IPS DF 4.7 (cell line): ENCODE data around the gene SAXO1.
"Not testable (repeated sequence)": the region's sequence is repeated elsewhere in the genome, so short reads cannot be mapped to it uniquely, and the experiment has no call there.

Source experiments
- DNase-seq: peaks from one replicate; pipeline ENCODE4 v3.0.0-alpha.2; 2013; ENCODE audit warnings: low spot score; ENCODE audit errors: extremely low read depth

The SAXO1 gene, protein sequence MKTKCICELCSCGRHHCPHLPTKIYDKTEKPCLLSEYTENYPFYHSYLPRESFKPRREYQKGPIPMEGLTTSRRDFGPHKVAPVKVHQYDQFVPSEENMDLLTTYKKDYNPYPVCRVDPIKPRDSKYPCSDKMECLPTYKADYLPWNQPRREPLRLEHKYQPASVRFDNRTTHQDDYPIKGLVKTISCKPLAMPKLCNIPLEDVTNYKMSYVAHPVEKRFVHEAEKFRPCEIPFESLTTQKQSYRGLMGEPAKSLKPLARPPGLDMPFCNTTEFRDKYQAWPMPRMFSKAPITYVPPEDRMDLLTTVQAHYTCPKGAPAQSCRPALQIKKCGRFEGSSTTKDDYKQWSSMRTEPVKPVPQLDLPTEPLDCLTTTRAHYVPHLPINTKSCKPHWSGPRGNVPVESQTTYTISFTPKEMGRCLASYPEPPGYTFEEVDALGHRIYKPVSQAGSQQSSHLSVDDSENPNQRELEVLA

DNA sequence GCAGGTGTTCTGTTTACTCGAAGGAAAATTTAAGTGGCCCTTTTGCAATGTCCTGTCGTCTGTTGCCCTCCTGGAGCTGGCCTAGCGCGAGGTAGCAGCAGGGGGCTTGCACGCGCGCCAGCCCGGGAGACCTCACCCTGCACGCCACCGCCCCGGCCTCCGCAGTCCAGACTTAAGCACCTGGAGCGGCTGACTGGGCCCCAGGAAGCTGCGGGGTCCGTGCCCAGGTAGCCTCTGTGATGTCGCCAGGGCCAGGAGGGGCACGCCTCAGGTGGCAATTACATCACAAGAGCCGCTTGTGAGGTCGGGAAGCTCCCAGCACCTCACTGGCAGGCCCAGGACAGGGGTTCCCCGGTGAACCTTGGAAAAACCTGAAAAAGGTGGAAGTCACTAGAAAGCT is at the start of gene SAXO1:
Gene SAXO1 (minus strand): TSS at position 195 of the 400 bp plus-strand sequence. CDS start 301 bp downstream, outside the sequence.
- no peak for DNase-seq

DNA sequence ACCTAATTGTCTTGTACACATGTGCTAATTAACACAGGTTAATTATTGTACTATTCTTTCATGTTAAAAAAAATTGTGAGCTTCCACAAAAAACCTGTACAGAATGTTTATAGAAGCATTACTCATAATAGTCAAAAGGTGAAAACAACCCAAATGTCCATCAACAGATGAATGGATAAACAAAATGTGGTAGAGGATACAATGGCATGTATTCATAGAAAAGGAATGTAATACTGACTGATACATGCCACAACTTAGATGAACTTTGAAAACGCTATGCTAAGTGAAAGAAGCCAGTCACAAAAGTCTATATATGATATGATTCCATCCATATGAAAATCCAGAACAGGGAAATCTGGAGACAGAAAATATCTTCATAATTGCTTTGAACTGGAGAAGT is 41.8 kb upstream of the SAXO1 start:
- DNase-seq, result no peak

DNA sequence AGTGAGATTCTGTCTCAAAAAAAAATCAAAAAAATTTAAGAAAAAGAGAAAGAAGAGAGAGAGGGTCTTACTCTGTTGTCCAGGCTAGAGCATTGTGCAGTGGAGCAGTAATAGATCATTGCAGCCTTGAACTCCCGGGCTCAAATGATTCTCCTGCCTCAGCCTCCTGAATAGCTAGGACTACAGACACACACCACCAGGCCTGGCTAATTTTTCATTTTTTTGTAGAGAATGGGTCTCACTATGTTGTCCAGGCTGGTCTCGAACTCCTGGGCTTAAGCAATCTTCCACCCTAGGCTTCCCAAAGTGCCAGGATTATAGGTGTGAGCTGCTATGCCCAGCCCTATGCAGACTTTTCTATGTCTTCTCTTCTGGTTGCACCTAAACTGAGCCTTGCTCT is 41.2 kb upstream of the SAXO1 start:
- no peak for DNase-seq

DNA sequence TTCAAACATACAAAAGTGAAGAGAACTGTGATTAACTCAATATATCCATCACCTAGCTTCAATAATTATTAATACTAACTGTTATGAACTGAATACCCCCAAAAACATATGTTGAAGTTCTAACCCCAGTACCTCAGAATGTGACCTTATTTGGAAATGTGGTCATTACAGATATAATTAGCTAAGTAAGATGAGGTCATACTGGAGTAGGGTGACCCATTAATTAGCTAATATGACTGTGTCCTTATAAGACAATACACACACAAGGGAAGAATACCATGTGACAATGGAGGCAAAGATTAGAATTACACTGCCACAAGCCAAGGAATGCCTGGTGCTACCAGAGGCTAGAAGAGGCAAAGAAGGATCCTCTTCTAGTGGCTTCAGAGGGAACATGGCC is 24.0 kb upstream of the SAXO1 start:
- no peak for DNase-seq

DNA sequence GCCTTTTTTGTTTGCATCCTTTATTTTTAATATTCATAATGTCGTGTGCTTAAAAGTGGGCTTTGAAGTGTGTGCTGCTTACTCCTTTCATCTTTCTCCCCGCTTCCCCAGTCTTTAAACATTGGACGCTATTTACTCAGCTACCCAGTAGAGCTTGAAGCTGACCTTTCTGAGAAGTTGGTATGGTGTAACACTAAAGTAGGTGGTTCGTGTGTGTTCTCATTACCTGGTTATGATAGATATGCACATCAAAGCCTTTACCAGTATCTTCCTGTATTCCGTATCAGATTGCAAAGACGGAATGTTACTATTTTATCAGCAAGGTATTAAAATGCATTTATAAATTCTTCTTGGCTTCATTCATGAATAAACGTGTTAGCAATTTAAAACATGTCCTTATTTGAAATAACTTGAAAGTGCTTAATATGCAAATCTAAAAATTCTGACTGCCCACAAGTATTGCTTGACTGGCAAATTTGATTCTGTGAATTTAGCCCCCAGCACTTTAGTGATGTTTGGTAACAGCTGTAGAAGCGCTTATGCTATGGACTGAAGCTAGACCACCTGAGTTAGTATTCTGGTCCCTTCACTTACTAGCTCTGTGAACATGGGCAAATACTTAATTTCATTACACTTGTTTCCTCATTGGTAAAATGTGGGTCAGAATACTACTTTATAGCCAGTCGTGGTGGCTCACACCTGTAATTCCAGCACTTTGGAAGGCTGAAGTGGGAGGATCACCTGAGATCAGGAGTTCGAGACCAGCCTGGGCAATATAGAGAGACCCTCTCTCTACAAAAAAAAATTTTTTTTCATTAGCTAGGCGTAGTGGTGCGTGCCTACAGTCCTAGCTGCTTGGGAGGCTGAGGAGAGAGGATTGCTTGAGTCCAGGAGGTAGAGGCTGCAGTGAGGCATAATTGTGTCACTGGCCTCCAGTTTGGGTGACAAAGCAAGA is 17.9 kb upstream of the SAXO1 start:
- no peak for DNase-seq

DNA sequence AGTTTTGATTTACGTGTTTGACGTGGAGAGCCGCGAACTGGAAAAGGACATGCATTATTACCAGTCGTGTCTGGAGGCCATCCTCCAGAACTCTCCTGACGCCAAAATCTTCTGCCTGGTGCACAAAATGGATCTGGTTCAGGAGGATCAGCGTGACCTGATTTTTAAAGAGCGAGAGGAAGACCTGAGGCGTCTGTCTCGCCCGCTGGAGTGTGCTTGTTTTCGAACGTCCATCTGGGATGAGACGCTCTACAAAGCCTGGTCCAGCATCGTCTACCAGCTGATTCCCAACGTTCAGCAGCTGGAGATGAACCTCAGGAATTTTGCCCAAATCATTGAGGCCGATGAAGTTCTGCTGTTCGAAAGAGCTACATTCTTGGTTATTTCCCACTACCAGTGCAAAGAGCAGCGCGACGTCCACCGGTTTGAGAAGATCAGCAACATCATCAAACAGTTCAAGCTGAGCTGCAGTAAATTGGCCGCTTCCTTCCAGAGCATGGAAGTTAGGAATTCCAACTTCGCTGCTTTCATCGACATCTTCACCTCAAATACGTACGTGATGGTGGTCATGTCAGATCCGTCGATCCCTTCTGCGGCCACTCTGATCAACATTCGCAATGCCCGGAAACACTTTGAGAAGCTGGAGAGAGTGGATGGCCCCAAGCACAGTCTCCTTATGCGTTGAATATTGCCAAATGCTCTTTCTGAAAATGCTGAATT is 17.1 kb upstream of the SAXO1 start:
- no peak for DNase-seq

DNA sequence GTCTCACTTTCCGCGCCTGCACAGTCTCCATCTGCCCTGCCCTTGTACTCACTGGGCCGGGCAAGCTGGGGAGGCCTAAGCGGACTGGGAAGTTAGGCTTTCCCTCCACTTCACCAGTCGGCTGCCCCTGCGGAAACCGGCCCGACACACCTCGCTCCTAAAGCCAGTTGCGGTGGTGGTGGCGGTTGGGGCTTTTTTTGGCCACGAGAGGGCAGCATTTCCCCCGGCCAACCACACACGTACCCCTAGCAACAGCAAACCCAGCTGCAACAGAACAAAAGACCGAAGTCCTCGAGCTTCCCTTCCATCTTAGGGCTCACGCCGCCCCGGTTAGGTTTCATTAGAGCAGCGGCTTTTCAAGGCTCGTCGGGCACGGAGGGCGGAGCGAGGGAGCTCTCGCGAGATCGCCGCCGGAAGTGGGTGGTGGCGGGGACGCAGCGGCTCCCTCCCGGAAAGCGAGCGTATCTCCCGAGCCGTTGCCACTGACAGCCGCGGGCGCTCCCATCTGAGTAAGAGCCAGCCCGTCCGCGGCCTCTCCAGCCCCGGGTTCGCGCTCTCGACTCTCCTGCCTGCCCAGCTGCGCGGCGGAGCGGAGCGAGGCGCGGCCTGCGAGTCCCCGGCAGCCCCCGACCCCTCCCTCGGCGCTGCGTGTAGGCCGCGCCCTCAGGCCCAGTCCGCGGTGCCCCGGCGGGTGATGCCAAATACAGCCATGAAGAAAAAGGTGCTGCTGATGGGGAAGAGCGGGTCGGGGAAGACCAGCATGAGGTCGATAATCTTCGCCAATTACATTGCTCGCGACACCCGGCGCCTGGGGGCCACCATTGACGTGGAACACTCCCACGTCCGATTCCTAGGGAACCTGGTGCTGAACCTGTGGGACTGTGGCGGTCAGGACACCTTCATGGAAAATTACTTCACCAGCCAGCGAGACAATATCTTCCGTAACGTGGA is 16.2 kb upstream of the SAXO1 start, which contains the start of gene RRAGA:
Gene RRAGA (plus strand): TSS at position 462 of the 951 bp plus-strand sequence. CDS start 233 bp downstream, at position 695.
- DNase-seq, result peak; percentile 96

DNA sequence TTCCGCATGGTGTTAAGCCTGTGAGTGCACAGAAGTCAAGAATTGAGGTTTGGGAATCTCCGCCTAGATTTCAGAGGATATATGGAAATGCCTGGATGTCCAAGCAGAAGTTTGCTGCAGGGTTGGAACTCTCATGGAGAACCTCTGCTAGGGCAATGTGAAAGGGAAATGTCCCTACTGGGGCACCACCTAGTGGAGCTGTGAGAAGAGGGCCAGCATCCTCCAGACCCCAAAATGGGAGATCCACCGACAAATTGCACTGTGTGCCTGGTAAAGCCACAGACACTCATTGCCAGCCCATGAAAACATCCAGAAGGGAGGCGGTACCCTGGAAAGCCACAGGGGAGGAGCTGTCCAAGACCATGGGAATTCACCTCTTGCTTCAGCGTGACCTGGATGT is 3.6 kb upstream of the SAXO1 start:
- DNase-seq, result no peak

DNA sequence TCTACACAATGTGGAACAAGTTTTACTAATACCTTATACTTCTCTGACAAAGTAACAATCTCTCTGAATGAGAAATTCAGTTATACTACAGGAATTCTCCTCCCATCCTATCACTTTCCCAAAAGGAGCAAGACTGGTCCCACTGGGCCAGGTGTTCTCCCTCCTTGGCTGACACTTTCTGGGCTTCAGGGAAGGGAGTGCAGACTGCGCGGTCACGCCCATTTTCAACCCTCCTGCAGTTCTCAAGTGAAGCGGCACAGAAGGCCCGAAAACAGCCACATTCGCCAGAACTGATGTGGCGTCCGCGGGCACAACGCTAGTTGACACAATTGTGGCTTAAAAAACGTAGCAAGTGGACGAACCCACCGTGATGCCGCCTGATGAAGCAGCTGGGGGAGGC is 603 bp downstream of the SAXO1 start:
- no peak for DNase-seq

DNA sequence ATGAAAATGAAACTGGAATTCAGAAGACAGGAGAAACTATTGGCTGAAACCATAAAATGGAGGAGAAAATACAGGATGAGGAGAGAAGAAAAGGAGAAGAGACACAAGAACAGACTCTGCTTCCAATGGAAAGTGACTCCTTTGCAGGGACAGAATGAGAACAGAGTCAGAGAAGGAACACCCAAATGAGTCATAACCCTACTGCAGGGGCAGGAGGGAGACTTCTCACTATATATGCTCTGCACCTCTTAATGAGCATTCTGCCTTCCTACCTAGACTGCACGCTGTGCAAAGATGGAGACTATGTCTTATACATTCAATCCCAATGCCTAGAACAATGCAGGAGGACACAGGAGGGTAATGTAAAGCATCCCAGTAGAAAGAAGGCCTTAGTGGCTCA is 2.1 kb downstream of the SAXO1 start:
- DNase-seq, result no peak

DNA sequence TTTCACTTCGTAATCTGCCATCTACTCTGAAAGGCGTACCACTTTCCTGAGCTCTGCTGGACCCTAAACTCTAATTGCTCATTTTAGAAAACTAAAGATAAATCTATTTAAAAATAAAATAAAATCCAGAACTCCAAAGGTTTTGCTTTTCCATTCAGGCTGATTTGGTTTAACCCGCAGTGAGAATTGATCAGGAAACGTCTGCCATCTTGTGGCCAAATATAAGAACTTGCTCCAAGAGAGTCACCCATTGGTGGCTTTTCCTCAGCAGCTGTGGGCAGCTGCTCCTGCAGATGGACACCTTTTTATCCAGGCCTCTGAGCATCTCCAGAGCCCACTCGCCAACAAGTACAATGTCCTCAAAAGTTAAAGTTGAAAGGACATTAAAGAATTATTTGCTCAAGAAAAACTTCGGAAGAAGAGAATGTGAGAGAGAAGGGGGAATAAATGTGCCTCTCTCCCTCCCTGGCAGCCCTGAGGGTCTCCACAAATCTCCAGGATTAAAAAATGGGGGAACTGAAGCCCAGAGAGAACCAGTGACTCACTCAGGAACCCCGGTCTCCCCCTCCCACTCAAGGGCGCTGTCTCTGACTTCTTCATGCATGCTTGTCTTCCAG is 4.1 kb downstream of the SAXO1 start:
- no peak for DNase-seq

DNA sequence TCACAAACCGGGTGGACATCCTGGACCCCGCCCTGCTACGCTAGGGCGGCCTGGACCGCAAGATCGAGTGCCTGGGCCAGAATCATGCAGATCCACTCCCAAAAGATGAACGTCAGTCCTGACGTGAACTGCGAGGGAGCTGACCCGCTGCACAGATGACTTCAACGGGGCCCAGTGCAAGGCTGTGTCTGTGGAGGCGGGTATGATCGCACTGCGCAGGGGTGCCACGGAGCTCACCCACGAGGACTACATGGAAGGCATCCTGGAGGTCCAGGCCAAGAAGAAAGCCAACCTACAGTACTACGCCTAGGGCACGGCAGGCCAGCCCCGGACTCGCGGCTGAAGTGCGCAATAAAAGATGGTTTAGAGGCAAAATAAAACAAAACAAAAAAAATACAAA is 5.2 kb downstream of the SAXO1 start:
- no peak for DNase-seq

DNA sequence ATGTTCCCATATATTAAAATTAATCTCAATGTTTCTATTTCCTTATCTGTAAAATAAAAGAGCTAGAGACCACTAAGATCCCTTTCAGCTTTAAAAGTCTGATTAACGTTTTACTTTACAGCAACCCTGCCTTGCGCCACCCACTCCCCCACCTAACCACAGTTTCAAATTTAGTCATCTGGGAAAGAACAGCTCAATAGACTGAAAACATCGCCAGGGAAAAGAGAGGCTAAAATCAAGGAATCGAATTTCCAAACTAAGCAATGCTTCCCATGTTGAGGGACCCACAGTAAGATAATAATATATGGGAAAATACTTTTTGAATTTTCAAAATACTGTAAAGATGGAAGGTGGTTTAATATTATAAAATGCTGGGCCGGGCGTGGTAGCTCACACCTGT is 6.6 kb downstream of the SAXO1 start:
- no peak for DNase-seq

DNA sequence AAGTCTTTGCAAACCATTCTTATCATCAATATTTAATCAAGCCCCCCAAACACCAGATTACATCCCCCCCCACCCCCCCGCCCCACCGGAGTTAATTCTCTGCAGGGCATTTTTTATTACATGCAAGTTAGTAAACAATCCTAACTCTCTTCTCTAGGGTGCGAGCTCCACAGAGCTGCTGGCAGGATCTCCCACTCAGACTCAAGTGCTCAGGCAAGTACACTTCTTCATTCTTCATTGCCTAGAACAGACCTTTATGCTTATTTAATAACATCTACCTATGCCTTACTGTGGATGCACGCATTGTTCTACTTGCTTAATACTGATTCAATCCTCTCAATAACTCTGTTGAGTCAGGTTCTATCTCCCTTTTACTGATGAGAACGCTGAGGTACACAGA is 9.9 kb downstream of the SAXO1 start:
- no peak for DNase-seq

DNA sequence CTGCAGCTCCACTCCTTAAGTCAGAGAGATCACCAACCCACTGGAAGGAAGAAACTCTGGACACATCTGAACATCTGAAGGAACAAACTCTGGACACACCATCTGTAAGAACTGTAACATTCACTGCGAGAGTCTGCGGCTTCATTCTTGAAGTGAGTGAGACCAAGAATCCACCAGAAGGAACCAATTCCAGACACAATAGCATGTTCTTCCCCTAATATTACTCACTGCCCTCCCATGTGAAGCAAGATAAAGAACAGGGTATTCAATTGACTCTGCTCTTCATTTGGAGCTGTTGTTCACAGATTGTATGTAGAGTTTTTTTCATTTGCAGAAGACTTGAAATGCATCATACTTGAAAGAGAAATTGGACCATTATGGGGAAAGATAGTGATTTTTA is 10.8 kb downstream of the SAXO1 start:
- DNase-seq, result no peak

DNA sequence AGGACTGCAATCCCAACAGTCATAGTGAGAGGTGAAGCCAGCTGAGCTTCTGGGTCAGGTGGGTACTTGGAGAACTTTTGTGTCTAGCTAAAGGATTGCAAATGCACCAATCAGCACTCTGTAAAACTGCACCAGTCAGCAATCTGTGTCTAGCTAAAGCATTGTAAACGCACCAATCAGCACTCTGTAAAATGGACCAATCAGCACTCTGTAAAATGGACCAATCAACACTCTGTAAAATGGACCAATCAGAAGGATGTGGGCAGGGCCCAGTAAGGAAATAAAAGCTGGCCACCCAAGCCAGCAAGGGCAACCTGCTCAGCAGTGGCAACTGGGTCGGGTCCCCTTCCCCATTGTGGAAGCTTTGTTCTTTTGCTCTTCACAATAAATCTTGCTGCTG is 11.4 kb downstream of the SAXO1 start:
- not testable (repeated sequence) for DNase-seq

DNA sequence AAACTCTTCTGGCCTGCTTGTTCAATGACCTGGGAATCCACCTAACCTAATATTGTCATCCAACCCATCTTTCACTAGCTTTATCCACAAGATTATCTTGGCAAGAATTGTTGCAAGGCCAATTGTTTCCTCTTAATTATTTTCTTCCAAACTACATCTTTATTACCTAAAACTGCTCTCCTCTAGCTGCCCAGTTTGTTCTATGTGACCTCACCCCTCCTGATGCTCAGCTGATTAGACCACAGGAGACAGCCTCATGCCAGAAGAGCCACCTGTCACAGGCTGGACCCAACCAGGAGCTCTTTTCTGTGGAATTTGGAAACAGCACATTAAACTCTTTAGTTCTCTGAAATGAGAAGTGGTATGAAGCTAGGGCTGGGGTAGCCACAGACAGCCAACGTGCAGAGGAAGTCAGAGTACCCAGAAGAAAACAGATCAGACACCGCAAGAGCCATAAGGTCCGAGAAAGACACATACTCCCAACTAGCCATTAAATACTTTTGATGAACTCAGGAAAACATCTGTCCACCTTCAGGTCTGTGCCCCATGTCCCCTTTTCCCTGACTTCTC is 12.0 kb downstream of the SAXO1 start:
- DNase-seq, result no peak

DNA sequence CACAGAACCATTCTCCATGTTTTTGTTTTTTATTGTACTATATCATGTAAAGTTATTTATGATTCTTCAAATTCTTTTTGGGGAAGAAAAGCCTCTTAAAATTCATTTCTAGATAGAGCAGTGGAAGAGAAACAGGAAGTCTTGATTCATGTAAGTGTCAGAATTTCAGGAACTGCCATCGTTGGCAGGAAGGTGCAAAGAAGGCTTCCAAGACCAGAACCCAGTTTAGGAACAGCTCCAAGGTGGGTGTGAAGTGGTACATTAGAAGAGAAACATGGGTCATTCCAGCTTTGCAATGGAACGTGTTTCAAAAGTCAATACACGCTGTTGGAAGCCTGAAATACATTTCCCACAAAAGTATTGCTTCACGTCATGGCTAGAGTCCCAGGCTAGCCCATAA is 14.8 kb downstream of the SAXO1 start:
- DNase-seq, result no peak

DNA sequence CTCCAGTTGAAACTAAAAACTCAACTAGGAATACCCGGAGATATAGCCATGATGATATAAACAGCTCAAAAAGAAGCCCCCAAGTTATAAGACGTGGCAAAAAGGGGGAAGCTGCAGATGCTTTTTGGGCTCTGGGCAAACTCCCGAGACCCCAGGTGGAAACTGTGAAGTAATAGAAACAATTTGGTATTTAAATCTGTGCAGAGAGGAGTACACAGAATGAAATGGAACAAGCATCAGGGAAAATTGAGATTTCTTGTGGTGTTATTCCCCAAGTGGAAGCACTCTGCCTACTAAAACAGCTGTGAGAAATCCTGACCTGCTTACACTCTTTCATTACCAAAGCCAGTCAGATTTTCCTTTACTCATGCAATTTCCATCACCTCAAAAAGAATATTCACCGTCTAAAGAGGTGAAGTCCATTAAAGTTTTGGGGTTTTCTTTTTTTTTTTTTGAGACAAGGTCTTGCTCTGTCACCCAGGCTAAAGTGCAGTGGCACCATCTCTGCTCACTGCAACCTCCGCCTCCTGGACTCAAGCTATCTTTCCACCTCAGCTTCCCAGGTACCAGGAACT is 23.5 kb downstream of the SAXO1 start:
- DNase-seq, result no peak
